ENCODE results near the gene ARFIP2. TPM values are rescaled to one million over a fixed set of nuclear protein-coding genes. Genes with fewer than 3 reads are reported as not detected.
A peak's percentile ranks its signal among the peaks of the same experiment; 100 is the strongest.

ARFIP2 gene
- total RNA-seq, 1 donor from 2014 or later: 43.1 TPM

DNA sequence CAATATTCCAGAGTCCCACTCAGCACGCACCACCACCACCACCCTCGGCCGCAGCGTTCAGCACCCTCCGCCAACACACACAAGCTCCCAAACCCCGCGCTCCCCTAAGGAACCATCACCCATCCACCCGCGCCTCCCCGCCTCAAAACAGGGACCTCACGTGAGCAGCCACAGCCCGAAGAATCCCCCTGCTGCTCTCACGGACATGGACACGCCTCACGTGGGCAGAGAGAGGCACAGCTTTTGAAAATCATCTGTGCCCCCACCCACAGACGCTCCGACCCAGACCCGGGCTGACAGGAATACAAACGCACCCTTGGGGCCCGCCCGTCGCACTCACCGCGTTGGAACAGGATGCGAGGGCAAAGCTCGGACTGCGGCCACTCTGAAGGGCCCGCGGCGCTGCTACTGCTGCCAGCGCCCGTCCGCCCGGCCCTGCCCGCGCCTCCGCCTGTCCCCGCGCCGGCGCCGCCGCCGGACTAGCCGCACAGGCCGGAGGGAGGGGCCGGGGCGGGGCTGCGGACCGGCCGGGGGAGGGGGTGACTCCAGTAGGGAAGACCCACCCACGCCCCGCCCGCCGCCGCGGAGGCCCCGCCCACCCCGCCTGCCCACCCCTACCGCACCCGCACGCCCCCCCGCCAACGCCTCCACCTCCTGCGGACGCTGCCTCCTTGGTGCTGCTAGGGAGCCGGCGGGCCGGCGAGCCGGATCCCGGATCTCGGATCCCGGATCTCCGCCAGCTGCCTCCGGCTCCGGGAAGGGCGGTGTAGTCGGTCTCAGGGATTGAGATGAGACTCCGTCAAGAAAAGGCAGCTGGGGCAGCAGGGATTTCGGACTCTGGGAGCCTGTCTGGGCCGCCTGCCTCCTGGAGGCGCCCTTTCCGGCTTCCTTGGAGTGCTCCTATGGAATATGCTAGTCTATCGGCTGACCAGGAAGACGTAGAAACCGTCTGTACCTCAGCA, 7.4 kb downstream of the ARFIP2 start, which contains the start of gene TRIM3:
Gene TRIM3 (minus strand): TSS at position 491 of the 962 bp plus-strand sequence. CDS start 8,246 bp downstream, outside the sequence.
- Mint-ChIP-seq H3K9me3 (no peaks in the 10 kb centered on the region), H3K27me3 (no peaks in the 10 kb centered on the region), H3K27ac (peak within 1 kb of the TSS; percentile 82), H3K4me1 (peaks cover 17% of the 10 kb centered on the region), H3K4me3 (peak within 1 kb of the TSS; percentile 86), H3K36me3 (ENCODE audit: low read depth) (peaks cover 18% of the 10 kb centered on the region)
- intact Hi-C loops (cut with micrococcal nuclease): loop anchor here (1.0 to 10.0 kb wide), 4 partner anchors 83 to 1039 kb away; partner anchors contain the start of genes FHIP1B, PPFIBP2, SMPD1 and TRIM34
- ATAC-seq (ENCODE audit: low read depth) (peak; percentile 91), DNase-seq (peak; percentile 75)
- POLR2A ChIA-PET: interaction anchor here (0.7 to 2.1 kb wide), 5 partner anchors 8 to 138 kb away, joined by 3 to 10 read pairs (median 4); partner anchors contain the start of genes APBB1, ARFIP2, SMPD1 and TAF10
- TF ChIP-seq, protein P1, sequence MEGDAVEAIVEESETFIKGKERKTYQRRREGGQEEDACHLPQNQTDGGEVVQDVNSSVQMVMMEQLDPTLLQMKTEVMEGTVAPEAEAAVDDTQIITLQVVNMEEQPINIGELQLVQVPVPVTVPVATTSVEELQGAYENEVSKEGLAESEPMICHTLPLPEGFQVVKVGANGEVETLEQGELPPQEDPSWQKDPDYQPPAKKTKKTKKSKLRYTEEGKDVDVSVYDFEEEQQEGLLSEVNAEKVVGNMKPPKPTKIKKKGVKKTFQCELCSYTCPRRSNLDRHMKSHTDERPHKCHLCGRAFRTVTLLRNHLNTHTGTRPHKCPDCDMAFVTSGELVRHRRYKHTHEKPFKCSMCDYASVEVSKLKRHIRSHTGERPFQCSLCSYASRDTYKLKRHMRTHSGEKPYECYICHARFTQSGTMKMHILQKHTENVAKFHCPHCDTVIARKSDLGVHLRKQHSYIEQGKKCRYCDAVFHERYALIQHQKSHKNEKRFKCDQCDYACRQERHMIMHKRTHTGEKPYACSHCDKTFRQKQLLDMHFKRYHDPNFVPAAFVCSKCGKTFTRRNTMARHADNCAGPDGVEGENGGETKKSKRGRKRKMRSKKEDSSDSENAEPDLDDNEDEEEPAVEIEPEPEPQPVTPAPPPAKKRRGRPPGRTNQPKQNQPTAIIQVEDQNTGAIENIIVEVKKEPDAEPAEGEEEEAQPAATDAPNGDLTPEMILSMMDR (IDR thresholded peaks at IDR 0.05): no peak
- CTCF ChIA-PET: interaction anchor here (1.2 kb wide), 2 partner anchors 30 to 94 kb away, joined by 3 to 5 read pairs; no protein-coding TSS in a partner anchor

DNA sequence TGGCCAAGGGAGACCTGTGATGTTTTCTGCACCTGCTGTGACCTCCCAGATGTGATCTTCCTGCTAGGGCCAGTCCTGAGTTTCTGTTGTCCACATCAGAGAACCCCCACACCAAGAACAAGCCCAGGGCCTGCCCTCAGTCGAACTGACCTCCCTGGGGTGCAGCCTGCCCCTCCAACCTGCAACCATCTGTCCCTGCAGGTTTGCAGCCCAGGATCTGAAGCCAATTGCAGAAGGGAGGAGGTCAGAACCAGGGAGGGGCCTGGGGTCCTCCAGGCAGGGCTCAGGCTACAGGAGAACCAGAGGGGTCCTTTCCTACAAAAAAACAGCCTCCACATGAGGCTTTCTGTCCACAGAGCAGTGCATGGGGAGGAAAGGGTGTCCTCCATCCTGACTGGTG, 8.2 kb downstream of the ARFIP2 start:
- H3K27ac Mint-ChIP-seq: no peak overlapping the region
- peaks cover 11% of the 10 kb centered on the region for H3K36me3 Mint-ChIP-seq (ENCODE audit: low read depth)
- H3K27me3 Mint-ChIP-seq: no peaks in the 10 kb centered on the region
- no peaks in the 10 kb centered on the region for H3K9me3 Mint-ChIP-seq
- peaks cover 17% of the 10 kb centered on the region for H3K4me1 Mint-ChIP-seq
- DNase-seq: no peak
- TF ChIP-seq, protein P1 (IDR thresholded peaks at IDR 0.05): no peak
- intact Hi-C loops (cut with micrococcal nuclease): loop anchor here (2.0 to 10.0 kb wide), 3 partner anchors 238 to 1039 kb away; partner anchors contain the start of genes FHIP1B, PPFIBP2 and TRIM34
- ChIA-PET CTCF (no interaction called here), POLR2A (interaction anchor here (1.7 to 2.1 kb wide), 2 partner anchors 9 to 83 kb away, joined by 7 to 10 read pairs; partner anchors contain the start of genes ARFIP2, SMPD1 and TIMM10B)
- peak overlapping the region; percentile 66 for H3K4me3 Mint-ChIP-seq
- no peak for ATAC-seq (ENCODE audit: low read depth)

DNA sequence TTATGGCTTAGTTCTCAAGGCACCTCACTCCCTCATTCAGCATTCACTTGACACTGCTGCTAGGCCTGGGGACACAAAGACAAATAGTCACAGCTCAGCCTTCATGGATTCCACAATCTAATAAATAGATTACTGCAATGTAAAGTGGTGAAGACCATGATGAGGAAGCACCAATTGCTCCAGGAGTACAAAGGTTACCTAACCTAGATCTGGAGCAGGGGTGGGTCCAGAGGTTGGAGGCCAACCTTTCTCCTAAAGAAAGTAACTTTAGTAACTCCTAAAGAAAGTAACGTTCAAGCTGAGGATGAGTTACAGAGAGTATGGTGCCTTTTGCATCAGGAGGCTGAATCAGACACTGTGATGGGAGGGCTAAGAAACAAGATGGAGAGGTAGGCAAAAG, 11.5 kb downstream of the ARFIP2 start:
- H3K4me3 Mint-ChIP-seq: no peak overlapping the region
- CTCF ChIA-PET: no interaction called here
- TF ChIP-seq, protein P1 (IDR thresholded peaks at IDR 0.05): no peak
- H3K27me3 Mint-ChIP-seq: no peaks in the 10 kb centered on the region
- POLR2A ChIA-PET: interaction anchor here (1.5 kb wide), 1 partner anchor 12 kb away, joined by 4 read pairs; the partner anchor contains the start of genes ARFIP2 and TIMM10B
- no peak for DNase-seq
- no peaks in the 10 kb centered on the region for H3K9me3 Mint-ChIP-seq
- no peaks in the 10 kb centered on the region for H3K36me3 Mint-ChIP-seq (ENCODE audit: low read depth)
- ATAC-seq (ENCODE audit: low read depth): no peak
- H3K4me1 Mint-ChIP-seq: peaks cover 17% of the 10 kb centered on the region
- no peak overlapping the region for H3K27ac Mint-ChIP-seq
- intact Hi-C loops (cut with micrococcal nuclease): loop anchor here (10.0 kb wide), 1 partner anchor 1025 kb away; no protein-coding TSS in a partner anchor

DNA sequence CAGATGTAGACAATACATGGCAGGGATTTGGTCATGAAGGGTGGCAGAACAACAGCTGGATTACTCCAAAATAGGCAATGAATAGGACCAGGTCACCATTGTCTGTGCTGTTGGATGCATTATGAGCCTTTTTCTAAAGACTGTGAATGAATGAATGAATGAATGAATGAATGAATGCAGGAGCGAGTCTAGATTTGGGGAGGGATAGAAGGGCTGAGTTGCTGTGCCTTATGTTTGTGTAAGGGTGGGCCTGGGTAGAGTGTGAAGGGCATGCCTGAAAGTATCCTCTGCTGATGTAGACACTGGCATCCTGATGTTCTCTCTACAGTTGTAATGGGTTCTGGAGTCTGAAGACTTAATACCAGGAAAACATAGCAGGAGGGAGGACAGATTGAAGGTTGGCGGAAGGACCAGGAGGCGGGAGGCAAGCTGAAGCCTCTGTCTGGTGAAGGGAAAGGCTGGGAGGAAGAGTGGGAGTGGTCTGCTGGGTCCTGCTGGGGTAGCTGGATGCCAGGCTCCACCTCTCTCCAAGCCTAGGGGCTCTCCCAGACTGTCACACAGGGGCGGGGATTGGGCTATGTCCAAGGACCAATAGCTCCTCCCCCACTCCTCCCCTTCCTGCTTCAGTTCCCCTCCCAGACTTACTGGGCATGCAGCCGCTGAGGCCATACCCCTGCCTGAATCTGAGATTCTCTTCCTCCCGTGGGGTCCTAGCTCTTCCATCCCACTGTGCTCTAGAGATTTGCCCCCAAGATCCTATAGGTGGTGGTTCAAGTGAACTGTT, 12.2 kb downstream of the ARFIP2 start:
- TF ChIP-seq, protein P1 (IDR thresholded peaks at IDR 0.05): no peak
- CTCF ChIA-PET: interaction anchor here (1.2 to 1.3 kb wide), 2 partner anchors 25 to 90 kb away, joined by 4 read pairs; no protein-coding TSS in a partner anchor
- no peak overlapping the region for H3K4me3 Mint-ChIP-seq
- H3K36me3 Mint-ChIP-seq (ENCODE audit: low read depth): peaks cover 4% of the 10 kb centered on the region
- H3K27me3 Mint-ChIP-seq: no peaks in the 10 kb centered on the region
- peaks cover 12% of the 10 kb centered on the region for H3K4me1 Mint-ChIP-seq
- intact Hi-C loops (cut with micrococcal nuclease): loop anchor here (10.0 kb wide), 1 partner anchor 1026 kb away; no protein-coding TSS in a partner anchor
- H3K27ac Mint-ChIP-seq: no peak overlapping the region
- DNase-seq (no peak), ATAC-seq (ENCODE audit: low read depth) (no peak)
- no peaks in the 10 kb centered on the region for H3K9me3 Mint-ChIP-seq
- POLR2A ChIA-PET: interaction anchor here (1.5 kb wide), 1 partner anchor 12 kb away, joined by 4 read pairs; the partner anchor contains the start of genes ARFIP2 and TIMM10B

Measured in activated B cell treated with CpG ODN at 0.5 μM for 24 hours (primary cell).